ENCODE results near the gene MYLK.

The MYLK gene

GRCh38 chr3:123817413-123817812 lies 66.7 kb downstream of the MYLK start:
- DNase-seq = no peak

- DNase-seq = no peak
Observed at GRCh38 chr3:123816673-123817207, 67.4 kb downstream of the MYLK start.

GRCh38 chr3:123815981-123816380 lies 68.2 kb downstream of the MYLK start:
- no peak for DNase-seq

- DNase-seq = no peak
Observed at GRCh38 chr3:123813876-123814275, 70.3 kb downstream of the MYLK start.

- DNase-seq = no peak
Observed at GRCh38 chr3:123809597-123809996, 74.5 kb downstream of the MYLK start.

- no peak for DNase-seq
Observed at GRCh38 chr3:123808812-123809211, 75.3 kb downstream of the MYLK start.

GRCh38 chr3:123807820-123808219 lies 76.3 kb downstream of the MYLK start:
- no peak for DNase-seq

- no peak for DNase-seq
Observed at GRCh38 chr3:123805504-123805903, 78.6 kb downstream of the MYLK start.

- DNase-seq = no peak
Observed at GRCh38 chr3:123805101-123805500, 79.0 kb downstream of the MYLK start.

GRCh38 chr3:123804676-123805075 lies 79.5 kb downstream of the MYLK start:
- DNase-seq = no peak

GRCh38 chr3:123803521-123803920 lies 80.6 kb downstream of the MYLK start:
- no peak for DNase-seq

GRCh38 chr3:123802007-123802625 lies 82.0 kb downstream of the MYLK start:
- DNase-seq = no peak

GRCh38 chr3:123801474-123801873 lies 82.7 kb downstream of the MYLK start:
- no peak for DNase-seq

- DNase-seq = no peak
Observed at GRCh38 chr3:123800362-123800682, 83.8 kb downstream of the MYLK start.

- DNase-seq = no peak
Observed at GRCh38 chr3:123799544-123800361, 84.4 kb downstream of the MYLK start.

GRCh38 chr3:123798550-123798949 lies 85.6 kb downstream of the MYLK start:
- DNase-seq = no peak

GRCh38 chr3:123795471-123796251 lies 88.5 kb downstream of the MYLK start:
- no peak for DNase-seq

GRCh38 chr3:123793425-123793824 lies 90.7 kb downstream of the MYLK start:
- DNase-seq = no peak

GRCh38 chr3:123792473-123793201 lies 91.5 kb downstream of the MYLK start:
- DNase-seq = no peak

- no peak for DNase-seq
Observed at GRCh38 chr3:123791898-123792297, 92.2 kb downstream of the MYLK start.

- no peak for DNase-seq
Observed at GRCh38 chr3:123791417-123791816, 92.7 kb downstream of the MYLK start.

GRCh38 chr3:123791073-123791370 lies 93.1 kb downstream of the MYLK start:
- DNase-seq = no peak
